GM19238 (cell line): ENCODE data around the gene GPI.
A peak's percentile ranks its signal among the peaks of the same experiment; 100 is the strongest.
"Not testable (repeated sequence)": the region's sequence is repeated elsewhere in the genome, so short reads cannot be mapped to it uniquely, and the experiment has no call there.

Source experiments
- DNase-seq: peaks from one replicate; pipeline ENCODE4 v3.0.0; 2011; ENCODE audit warnings: low spot score; ENCODE audit not compliant: insufficient read length

The GPI gene

DNA sequence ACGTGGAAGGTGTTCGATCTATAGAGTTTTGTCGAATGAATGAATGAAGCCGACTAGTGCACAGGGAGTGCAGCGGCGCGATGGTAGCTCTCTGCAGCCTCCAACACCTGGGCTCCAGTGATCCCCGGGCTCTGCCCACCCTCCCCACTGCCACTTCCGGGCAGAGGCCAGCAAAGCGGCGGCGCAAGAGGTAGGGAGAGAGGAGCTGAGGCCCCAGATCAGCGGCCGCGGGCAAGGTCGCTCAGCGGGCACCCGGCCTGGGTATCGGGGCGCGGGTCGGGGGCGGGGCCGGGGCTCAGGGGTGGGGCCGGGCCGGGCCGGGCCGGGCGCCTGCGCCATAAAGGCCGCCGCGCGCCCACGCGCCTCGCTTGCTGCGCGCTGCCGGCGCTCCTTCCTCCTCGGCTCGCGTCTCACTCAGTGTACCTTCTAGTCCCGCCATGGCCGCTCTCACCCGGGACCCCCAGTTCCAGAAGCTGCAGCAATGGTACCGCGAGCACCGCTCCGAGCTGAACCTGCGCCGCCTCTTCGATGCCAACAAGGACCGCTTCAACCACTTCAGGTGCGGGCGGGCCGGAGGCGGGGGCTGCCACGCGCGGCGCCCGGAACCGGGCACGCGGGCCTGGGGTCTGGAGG is at the start of gene GPI:
Gene GPI (plus strand): TSS at position 367 of the 633 bp plus-strand sequence. CDS start 71 bp downstream, at position 438.
- DNase-seq: peak; percentile 73

DNA sequence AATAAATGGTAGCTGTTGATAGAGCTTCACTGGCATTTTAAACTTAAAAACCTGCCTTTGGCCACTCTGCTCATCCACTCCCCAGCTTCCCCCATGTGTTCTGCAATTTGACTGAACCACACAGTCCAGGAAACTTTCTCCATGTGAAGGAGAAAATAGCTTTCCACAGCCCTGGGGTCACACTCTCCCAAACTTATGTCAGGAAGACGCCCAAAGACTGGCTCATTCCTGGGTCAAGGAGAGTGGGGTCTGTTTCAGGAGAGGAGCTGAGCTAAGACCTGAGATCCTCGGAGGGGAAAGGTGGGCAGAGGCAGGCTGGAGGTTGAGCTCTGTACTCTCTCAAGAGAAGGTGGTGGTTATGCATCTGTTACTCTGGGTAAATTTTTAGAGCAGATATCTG is 48.7 kb upstream of the GPI start:
- DNase-seq: no peak

GRCh38 chr19:34316741-34317301 is 48.2 kb upstream of the GPI start:
- DNase-seq: no peak

- DNase-seq: no peak
Observed at GRCh38 chr19:34317311-34317927, 47.6 kb upstream of the GPI start.

DNA sequence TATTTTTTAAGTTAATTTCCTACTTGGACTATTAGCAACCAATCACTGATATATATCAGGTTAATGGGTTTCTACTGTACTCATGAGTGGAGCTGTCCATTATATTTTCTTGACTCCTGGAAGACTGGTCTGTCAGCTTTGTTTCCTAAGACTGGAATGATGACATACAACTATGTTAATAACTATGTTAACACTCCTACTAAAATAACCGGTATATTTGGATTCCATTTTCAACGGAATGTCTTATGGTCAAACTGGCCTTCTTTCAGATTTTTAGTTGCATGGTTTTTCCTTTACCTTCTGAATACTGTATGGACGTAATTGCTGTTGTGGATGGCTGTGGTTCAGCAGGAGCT is 45.8 kb upstream of the GPI start:
- DNase-seq: no peak

- DNase-seq: no peak
Observed at GRCh38 chr19:34319785-34320184, 45.2 kb upstream of the GPI start.

GRCh38 chr19:34320277-34320676 is 44.7 kb upstream of the GPI start:
- DNase-seq: no peak

DNA sequence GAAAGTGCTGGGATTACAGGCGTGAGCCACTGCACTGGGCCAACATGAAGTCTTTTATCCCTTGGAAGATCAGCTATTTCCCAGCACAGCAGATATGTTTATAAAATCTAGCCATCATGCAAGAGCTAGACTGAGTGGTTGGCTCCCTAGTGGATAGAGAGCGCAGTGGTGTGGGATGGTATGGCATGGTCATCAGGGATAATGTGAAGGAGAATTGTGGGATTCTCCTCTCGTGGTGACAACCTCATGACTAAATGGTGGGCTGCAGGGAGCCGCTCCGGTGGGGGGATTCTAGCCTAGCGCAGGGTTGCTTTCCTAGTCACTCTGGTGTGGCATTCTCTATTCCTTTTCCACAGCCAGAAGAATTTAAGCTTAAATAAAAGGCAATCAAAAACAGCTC is 43.3 kb upstream of the GPI start:
- no peak for DNase-seq

DNA sequence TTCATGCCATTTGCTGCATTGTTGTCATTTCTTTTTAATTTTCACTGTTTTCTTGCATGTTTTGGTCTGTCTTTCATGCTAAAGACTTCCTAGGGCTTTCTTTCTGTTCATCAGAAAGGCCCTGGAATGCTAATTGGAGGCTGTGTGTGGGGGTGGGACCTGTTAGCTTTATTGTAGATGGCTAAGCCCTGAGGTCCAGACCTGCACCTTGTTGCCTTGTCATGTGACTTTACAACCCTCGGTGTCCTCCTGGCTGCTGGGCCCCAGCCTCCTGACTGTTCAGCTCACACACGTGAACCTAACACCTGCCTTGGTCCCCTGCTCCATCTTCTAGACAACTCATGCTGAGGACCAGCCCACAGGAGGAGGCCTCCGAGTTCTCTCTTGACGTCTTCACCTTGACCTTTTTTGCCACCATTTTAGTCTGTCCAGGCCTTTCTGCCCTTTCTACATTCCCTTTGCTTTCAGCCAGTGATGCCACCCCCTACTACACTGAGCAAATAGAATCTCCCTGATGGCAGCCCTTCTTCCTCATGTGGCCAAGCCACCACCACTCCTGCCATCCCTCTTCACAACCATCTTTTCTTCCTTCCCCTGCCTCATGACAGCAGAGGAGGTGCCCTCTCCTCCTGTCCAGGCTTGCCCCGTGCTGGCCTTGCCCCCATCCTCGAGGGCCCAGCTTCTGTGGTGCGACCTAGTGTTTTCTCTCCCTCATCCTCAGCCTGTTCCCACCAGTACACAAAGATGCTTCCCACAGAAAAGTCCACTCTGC is 41.4 kb upstream of the GPI start:
- no peak for DNase-seq

DNA sequence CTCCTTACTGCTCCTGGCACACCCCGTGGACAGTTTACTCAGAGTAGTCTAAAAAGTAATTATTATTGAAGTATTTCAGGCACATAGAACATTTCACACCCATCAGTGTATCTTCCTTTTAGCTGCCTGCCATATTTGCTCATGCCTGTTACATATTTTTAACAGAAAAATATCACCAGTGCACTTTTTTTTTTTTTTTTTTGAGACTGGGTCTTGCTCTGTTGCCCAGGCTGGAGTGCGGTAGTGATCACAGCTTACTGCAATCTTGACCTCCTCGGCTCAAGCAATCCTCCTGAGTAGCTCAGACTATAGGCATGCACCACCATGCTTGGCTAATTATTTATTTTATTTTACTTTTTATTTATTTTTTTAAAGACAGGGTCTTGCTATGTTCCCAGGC is 40.7 kb upstream of the GPI start:
- DNase-seq: no peak

DNA sequence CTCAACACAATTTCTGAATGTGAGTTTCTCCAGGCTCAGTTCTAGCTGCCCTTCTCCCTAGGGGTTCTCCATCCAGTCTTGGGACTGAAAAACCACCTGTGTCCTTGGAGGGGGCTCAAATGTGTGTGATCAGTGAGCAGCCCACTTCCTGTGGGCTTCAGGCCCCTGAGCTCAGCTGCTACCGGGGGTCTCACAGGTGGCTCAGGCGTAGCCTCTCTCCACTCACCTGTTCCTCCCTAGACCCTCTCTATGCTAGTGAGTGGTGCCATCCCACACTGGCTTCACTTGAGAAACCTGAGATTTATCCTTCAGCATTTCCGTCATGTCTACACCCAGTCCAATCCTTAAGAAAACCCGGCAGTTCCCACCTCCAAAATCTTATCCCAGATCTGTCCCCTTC is 39.8 kb upstream of the GPI start:
- DNase-seq: no peak

DNA sequence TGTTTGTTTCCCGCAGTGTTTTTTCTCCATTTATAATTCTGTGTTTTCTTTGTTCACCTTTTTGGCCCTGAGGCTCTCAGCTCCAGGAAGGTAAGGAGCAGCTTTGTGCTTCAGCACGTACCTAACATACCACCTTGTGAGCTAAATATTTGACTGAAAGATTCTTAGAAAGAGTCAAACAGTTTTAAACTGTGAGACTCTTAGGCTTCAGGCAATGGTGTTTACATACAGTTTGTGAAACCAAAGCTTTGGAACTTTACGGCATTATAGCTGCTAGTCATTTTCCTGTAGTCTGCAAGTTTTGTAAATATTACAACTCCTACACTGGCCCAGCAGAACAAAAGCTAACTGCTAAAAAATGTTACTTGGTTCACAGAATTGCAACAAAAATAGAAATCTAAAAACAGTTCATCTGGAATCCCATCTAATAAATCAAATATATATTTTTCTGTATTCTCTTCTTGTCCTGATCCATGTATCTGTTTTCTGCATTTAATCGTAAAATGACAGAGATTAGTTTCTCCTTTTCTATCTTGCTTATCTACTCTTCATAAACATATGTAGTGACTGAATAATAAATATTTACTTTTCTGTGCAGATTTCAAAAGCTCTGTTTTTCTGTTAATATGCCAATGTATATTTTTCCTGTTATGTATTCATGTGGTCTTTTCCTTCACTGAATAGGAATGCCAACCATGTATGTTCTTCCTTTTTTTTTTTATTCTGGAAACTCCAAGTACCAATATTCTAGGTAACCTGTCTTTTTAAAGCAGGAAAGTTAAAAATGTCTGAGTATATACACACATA is 38.8 kb upstream of the GPI start:
- DNase-seq: no peak

DNA sequence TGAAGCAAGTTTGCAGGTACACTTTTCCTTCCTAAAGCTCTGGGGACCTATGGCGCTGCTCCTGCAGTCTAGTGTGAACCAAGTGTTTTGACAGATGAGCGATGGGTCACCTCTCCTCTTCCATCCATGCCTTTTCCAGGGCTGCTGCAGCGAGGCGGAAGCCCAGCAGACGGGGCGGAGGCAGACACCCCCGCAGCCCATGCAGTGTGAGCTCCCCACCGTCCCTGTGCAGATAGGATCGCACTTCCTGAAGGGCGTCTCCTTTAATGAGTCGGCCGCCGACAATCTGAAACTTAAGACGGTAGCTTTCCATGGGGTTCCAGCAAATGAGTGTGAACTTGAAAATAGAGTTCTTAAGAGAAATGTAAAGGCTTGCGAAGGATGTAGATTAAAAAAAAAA is 37.1 kb upstream of the GPI start:
- DNase-seq: no peak

DNA sequence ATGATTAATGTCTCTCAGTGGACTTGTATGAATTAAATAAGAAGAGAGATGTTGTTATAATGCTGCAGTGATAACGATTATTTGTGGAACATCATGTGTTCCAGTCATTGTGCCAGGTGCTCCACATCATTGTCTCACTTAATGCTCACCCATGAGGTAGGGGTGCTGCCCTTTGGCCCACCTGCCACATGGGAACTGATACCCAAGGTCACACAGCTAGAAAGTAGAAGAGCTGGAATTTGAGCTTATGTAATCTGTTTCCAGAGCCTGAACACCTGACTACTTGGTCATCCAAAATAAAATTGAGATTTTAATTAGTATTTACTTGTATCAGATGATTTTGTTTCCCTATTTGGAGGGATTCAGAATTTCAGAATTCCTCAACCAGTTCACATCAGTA is 36.0 kb upstream of the GPI start:
- no peak for DNase-seq

DNA sequence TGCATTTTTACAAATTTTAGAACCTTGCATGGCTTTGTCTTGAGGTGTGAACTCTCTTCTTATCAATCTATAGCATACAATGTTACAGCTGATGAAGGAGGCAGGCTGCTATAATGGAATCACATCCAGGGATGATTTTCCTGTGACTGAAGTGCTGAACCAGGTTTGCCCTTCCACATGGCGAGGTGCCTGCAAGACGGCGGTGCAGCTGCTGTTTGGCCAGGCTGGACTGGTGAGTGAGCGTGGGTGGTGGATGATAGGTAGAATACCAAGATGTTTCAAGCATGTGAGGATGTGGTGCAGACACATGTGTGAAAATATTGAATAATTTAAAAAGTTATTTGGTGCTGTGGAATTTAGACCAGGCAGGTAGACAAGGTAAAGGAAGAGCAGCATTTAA is 34.9 kb upstream of the GPI start:
- no peak for DNase-seq

- not testable (repeated sequence) for DNase-seq
Observed at GRCh38 chr19:34330596-34330995, 34.4 kb upstream of the GPI start.

GRCh38 chr19:34331596-34331995 is 33.4 kb upstream of the GPI start:
- not testable (repeated sequence) for DNase-seq

DNA sequence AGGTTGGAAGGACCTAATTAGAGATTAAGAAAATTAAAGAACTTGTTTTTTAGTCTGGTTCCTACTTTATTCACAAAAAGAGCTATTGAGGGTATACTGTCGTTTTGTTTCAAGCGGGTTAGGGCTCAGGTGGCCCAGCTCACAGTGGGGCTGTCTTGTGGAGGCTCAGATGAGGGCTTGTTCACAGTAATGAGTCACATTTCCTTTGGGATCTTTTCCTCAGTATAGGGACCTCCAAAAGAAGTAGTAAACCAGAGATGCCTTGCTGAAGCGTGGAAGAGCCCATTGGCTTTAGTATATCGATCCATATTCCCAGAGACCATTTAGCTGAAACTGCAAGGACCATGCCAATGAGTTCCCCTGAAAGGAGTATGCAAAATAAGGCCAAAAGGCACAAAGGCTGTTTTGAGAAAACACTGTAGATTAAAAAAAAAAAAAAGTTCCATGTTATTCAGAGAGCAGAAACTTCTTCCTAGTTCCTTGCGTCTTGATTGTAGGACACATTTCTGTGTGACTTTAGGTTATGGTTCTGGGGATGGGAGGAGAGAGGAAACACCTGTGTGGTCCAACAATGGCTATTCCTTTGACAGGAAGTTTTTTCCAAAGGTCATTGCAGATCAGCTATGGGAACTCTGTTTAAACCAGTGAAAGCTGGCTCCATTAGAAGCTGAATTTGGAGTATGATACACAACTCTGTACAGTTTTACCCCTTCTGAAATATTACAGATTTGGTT is 32.8 kb upstream of the GPI start:
- no peak for DNase-seq

DNA sequence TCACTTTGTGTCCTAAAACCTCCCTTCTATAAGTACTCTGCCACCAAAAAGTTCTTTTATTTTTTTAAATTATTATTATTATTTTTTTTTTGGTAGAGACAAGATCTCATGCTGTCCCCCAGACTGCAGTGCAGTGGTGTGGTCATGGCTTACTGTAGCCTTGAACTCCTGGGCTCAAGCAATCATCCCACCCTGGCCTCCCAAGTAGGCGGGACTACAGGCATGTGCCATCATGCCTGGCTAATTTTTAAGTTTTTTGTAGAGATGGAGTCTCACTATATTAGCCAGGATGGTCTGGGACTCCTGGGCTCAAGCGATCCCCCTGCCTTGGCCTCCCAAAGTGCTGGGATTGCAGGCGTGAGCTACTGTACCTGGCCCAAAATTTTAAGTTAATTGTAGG is 29.1 kb upstream of the GPI start:
- no peak for DNase-seq

DNA sequence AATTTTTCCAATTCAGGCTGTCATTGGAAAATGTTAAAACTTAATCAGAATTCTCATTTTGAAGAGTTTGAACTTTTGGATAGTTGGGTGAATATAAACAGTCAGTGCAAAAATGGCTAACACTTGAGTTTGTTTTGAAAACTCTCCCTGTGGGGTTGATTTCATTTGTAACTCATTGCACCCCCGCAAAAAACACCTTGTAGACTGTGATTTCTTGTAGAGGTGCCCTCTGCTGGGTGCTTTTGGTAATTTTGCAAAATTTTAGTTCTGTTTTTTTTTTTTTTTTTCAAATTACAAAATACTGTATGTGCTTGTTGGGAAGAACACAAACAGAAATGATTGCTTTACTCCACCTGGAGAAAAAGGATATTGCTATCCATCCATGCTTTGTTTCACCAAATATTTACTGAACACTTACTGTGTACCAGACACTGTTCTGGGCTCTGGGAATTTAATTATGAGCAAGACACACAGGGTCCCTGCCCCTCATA is 28.2 kb upstream of the GPI start:
- no peak for DNase-seq

DNA sequence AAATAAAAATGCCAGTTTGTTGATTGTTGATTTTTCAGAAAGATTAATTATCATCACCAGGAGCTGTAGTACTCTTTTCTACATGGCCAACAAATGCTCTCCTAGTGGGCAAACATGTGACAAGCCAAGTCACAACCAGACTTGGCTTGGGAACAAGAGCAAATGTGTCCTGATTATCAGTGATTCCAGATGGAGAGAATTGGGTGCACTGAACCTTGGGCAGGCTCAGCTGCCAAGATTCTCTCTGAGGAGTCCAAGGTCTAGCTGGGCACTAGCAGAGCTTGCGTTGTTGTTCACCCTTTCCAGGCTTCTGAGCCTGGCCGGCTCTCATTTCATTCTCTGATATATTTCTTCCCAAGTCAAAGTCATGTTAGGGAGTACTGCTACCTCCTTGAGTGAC is 27.3 kb upstream of the GPI start:
- no peak for DNase-seq
